Stimulated activated CD8-positive, alpha-beta memory T cell treated with anti-CD3 and anti-CD28 coated beads, Interleukin-7, amount 100 ng/mL, for 1 hour (primary cell): ENCODE results near the gene ADAM30.
A peak's percentile ranks its signal among the peaks of the same experiment; 100 is the strongest.
"Not testable (repeated sequence)": the region's sequence is repeated elsewhere in the genome, so short reads cannot be mapped to it uniquely, and the experiment has no call there.

Experiments used
- DNase-seq, 2 donors: peaks; one replicate each; pipeline ENCODE4 v3.0.0-alpha.2; 2020; ENCODE audit warnings: low read depth in 2 of 2

Gene ADAM30

GRCh38 chr1:119874186-119874585, 22.1 kb downstream of the ADAM30 start:
- DNase-seq: no peak

GRCh38 chr1:119873135-119874015, 22.9 kb downstream of the ADAM30 start:
- DNase-seq: no peak

- no peak for DNase-seq
These were observed 24.4 kb downstream of the ADAM30 start for GRCh38 chr1:119871881-119872280.

GRCh38 chr1:119870917-119871596, 25.3 kb downstream of the ADAM30 start:
- peak; percentile 24 to 45 for DNase-seq

- DNase-seq: no peak
These were observed 26.3 kb downstream of the ADAM30 start for GRCh38 chr1:119869995-119870394.

GRCh38 chr1:119868176-119868575, 28.1 kb downstream of the ADAM30 start:
- DNase-seq: no peak

- DNase-seq: no peak
These were observed 29.9 kb downstream of the ADAM30 start for GRCh38 chr1:119866451-119866850.

GRCh38 chr1:119865627-119866026, 30.7 kb downstream of the ADAM30 start:
- no peak for DNase-seq

GRCh38 chr1:119862276-119862675, 34.0 kb downstream of the ADAM30 start:
- no peak for DNase-seq

GRCh38 chr1:119861547-119861946, 34.8 kb downstream of the ADAM30 start:
- DNase-seq: no peak

- DNase-seq: no peak
These were observed 36.7 kb downstream of the ADAM30 start for GRCh38 chr1:119859647-119860046.

- not testable (repeated sequence) for DNase-seq
These were observed 37.6 kb downstream of the ADAM30 start for GRCh38 chr1:119858556-119859214.

GRCh38 chr1:119858126-119858525, 38.2 kb downstream of the ADAM30 start:
- no peak for DNase-seq

GRCh38 chr1:119853155-119853554, 43.2 kb downstream of the ADAM30 start:
- no peak for DNase-seq

- DNase-seq: not testable (repeated sequence)
These were observed 52.1 kb downstream of the ADAM30 start for GRCh38 chr1:119844206-119844605.
